HG03066 (cell line): ENCODE data around the gene UNK.
A peak's percentile ranks its signal among the peaks of the same experiment; 100 is the strongest.
"Not testable (repeated sequence)": the region's sequence is repeated elsewhere in the genome, so short reads cannot be mapped to it uniquely, and the experiment has no call there.

Experiments
- ATAC-seq: cut with Tn5 transposase; IDR thresholded peaks from one replicate; pipeline ENCODE4 v1.9.1; 2021; ENCODE audit warnings: low read depth; ENCODE audit not compliant: unreplicated experiment

The UNK gene

DNA sequence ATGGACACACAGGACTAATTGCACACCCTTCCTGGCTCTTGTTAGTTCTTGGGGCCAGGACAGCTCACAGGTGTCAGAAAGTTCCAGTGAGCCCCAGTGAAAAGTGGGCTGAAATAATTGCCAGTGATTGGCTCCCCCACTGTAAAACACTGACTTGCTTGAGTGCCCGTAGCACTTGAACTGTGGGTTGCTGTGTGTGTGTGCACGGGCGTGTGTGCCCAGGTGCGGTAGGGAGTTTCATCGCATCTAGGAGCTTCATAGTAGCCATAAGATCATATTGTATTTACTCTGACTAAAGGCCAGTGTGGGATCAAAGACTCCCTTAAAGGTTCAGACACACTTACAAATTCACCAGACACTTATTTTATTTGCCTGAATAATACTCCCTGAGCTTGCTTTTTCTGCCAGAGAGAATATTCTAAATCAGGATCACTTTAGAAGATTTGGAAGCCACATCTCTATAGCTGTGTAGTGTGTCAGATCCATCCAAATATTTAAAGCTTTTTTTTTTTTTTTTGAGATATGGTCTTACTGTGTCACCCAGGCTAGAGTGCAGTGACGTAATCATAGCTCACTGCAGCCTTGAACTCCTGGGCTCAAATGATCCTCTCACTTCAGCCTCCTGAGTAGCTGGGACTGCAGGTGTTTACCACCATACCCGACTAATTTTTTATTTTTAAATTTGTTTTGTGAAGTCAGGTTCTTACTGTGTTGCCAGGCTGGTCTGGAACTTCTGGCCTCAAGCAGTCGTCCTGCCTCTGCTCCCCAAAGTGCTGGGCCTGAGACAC is 11.4 kb downstream of the UNK start:
- ATAC-seq: no peak

DNA sequence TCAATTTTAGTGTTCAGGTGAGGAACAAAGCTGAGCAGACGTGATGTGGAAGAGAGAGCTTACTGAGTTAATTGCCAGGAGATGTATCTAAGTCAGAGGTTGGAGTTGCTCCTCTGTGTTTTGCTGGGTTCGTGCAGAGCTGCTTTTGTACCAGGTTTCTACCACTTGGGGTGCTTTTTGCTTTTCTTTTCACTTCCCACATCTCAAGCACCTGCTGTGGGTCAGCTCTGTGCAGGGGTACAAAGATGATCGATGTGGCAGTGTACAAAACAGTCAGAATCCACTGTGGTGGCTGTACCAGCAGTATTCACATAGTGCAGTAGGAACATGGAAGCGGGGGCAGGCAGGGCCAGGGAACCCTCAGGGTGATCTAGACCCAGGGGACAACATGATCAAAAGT is 14.8 kb downstream of the UNK start:
- ATAC-seq: no peak

DNA sequence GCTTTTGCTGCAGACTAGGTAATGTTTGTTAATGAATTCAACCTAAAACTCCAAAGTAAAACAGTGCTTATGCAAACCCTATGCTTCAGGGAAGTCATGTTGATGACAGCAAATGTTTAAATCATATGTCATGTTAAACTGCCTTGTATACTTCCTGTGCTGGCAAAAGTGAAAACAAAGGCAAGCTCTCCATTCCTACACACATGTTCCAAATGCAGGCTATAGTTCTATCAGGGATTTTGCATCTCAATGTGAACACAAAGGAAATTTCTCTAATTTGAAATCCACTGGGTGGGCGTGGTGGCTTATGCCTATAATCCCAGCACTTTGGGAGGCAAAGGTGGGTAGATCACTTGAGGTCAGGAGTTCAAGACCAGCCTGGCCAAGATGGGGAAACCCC is 19.3 kb downstream of the UNK start:
- ATAC-seq: no peak

DNA sequence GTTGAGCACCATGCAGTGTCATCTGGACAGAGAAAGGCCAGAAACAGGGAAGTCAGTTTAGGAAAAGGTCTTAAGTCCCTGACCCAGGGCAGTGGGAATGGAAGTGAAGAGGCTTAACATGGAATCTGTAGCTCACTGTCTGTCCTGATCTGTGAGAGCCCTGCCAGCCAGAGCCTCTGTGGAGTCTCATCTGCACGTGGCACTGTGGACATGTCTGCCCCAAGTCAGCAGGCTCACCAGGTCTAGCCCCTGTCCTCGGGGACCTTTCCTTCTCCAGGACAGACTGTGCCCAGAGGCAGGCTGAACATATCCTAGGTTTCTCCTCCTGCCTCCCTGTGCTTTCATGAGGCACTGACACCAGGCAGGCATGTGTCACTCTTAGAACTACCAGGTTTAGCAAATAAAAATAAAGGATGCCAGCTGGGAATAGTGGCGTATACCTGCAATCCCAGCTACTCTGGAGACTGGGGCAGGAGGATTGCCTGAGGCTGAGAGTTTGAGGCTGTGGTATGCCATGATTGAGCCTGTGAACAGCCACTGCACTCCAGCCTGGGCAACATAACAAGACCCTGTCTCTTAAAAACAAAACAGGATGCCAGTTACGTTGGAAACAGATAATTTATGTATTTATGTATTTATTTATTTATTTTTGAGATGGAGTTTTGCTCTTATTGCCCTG is 22.4 kb downstream of the UNK start:
- ATAC-seq: no peak

DNA sequence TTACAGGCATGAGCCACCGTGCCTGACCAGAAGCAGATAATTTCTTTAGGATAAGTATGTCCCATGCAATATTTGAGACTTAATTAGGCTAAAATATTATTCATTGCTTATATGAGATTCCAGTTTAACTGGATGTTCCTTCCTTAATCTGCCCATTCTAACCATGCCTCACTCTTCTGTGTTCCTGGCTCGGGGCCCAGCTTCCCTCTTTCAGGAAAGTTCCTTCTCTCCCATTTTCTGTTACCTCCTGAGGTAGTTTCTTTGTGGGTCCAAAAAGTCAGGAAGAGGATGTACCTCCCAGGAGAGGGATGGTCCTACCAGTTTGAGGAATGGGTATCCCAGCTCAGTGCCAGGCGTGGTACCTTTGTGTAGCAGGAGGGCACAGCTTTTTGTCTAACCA is 23.3 kb downstream of the UNK start:
- no peak for ATAC-seq

DNA sequence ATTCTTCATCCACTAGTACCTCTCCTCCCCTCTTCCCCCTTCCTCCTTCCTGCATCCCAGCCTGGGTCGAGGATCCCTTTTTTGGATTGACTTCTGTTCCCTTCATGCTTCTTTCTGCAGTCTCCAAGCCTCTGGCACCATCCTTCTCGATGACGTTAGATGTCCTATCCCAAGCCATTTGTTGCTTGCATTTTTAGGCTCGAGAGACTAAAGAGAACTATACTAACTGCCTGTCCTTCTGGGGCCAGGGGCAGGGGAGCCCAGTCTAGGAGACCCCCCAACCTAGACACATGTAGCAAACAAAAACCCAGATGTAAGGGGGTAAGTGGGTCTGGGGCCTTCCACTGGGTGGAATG is 23.9 kb downstream of the UNK start:
- ATAC-seq: no peak

DNA sequence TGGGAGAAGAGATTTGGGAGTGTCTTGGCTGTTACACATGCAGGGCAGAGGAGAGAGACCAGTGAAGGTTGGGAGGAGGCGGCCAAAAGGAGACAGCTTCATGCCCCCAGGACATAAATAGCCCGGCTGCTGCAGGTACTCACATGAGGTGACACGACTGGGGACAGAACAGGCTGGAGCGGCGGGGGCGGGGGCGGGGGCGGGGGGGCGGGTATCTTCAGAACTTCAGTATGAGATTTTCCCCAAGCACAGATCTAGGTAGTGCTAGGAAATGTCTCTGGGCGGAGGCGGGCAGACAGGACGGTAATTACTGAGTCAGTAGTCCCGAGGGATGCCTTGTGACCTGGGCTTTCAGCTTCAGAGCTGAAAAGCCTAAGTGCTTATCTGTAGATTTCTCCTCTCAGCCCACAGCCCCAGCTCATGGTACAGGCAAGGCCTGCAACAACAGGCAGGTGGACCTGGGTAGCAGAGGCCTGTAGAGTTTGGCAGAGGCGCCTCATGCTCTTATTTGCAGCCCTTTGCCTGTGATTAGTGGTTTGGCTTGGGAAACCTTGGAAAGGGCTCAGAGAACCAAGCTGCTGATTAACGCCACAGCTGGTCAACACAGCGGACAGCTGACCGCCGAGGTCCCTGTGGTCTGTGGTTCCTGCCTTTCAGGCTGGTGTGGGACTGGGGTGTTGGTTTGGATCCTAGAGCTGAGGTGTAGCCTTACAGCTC is 24.5 kb downstream of the UNK start:
- peak; percentile 54 for ATAC-seq

DNA sequence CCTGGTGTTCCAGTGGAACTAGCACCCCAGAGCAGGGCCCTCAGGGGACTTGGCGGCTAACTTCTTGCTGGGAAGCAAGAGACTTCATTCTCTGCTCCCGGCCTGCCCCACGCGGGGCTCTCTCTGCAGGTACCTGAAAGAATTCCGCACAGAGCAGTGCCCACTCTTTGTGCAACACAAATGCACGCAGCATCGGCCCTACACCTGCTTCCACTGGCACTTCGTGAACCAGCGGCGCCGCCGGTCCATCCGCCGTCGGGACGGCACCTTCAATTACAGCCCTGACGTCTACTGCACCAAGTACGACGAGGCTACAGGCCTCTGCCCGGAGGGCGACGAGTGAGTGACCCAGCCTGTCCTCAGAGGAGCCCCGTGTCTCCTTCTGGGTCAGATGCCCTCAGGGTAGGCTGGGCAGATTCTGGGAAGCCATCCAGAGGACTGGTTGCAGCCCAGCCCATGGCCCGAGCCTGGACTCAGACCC is 25.1 kb downstream of the UNK start:
- ATAC-seq: no peak

DNA sequence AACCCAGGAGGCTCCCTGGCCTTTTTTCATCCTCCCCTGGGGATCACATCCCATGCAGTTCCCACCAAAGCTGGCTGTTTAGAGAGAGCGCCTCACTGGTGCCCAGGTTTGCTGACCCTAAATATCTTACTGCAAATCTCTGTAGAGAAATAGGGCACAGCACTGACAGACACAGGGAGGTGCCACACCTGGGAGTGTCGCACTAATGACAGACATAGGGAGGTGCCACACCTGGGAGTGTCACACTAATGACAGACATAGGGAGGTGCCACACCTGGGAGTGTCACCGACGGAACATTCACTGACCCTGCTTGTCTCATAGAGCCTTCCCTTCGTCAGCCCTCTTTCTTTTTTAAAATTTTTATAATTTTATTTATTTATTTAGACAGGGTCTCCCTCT is 25.6 kb downstream of the UNK start:
- ATAC-seq: no peak

DNA sequence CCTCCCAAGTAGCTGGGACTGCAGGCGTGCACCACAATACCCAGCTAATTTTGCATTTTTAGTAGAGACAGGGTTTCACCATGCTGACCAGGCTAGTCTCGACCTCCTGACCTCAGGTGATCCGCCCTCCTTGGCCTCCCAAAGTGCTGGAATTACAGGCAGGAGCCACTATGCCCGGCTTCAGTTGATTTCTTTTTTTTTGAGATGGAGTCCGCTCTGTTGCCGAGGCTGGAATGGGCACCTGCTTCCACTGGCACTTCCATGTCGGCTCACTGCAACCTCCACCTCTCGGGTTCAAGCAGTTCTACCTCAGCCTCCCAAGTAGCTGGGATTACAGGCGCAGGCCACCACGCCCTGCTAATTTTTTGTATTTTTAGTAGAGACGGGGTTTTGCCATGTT is 26.1 kb downstream of the UNK start:
- not testable (repeated sequence) for ATAC-seq

DNA sequence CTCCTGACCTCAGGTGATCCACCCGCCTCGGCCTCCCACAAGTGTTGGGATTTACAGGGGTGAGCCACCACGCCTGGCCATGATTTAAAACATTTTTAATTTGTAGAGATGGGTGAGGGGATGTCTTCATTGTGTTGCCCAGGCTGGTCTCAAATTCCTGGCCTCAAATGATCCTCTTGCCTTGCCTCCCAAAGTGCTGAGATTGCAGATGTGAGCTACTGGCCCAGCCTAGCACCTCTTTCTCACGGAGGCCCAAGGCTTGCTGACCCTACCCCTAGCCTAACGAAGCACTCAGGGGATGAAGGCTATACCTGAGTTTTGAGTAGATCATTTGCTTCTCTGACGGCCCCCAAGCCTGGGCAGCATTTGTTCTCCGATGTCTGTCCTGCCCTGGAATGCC is 26.6 kb downstream of the UNK start:
- ATAC-seq: no peak

DNA sequence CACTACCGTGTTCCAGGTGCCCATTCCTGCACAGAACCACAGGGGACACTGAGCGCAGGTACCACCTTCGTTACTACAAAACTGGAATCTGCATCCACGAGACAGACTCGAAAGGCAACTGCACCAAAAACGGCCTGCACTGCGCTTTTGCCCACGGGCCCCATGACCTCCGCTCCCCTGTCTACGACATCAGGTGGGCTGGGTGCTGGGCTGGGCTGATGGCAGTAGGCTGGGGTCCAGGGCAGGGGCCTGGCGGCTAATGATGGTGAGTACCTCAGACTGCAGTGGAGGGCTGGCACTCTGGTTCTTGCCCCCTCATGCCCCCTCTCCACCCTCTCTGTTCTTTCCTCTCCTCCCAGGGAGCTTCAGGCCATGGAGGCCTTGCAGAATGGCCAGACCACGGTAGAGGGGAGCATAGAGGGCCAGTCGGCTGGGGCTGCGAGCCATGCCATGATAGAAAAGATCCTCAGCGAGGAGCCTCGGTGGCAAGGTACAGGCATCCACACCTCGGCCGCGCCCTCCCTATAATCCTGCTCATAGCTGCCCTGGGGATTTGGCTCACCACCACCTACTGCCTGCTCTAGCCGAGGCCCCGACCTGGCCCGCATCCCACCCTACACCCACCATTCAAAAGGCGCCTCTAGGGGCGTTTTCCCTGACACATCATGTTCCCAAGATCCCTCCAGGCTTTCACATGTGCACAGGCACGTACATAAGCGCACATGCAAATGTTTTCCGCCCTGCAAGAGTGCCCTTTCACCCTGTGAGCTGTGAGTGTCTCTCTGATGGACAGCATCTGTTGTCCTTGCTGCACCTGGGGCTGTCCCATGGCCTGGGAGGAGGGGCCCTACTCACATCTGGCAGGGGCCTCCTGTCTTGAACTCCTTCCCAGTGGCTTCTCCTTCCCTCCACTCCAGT is 27.7 kb downstream of the UNK start:
- ATAC-seq: no peak

DNA sequence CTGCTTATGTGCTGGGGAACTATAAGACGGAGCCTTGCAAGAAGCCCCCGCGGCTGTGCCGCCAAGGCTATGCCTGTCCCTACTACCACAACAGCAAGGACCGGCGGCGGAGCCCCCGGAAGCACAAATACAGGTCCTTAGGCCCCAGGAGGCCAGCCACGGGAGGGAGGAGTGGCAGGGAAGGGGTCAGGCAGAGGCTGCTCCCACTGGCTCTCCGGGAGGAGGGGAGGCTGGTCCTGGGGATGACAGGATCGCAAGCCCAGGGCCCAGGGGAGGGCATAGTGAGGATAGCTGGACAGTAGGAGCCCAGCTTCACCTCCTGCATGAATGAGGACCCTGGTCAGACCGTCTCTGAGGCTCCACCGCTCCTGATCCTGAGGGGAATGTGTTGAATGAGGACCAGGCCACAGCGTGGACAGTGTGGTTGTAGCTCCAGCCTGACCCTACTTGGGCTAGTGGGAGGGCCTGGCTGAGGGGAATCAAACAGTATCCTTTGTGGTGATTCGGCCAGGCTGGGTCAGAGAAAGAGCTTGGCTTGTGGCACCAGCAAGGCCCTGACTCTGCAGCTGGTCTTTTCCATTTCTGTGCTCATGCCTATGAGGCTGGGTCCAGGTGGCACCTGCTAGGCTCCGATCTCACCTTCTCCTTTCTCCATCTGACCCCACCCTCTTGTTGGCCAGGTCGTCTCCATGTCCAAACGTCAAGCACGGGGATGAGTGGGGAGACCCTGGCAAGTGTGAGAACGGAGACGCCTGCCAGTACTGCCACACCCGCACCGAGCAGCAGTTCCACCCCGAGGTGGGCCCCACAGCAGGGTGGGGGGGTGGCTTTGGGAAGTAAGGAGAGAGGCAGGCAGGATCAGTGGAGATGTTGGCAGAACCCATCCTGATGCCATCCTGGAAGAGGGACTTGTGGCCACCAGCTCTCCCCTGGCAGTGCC is 28.7 kb downstream of the UNK start:
- no peak for ATAC-seq

DNA sequence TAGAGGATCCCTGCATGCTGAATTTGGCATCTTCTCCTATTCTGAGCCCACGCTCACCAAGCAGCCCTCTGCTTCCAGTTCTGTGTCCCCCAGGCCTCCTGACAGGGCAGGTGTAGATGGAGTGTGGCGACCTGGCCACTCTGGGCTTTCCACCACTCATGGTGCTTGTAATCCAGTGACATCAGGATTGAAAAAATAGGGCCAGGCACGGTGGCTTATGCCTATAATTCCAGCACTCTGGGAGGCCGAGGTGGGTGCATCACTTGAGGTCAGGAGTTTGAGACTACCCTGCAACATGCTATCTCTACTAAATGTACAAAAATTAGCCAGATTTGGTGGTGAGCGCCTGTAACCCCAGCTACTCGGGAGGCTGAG is 29.4 kb downstream of the UNK start:
- ATAC-seq: no peak

DNA sequence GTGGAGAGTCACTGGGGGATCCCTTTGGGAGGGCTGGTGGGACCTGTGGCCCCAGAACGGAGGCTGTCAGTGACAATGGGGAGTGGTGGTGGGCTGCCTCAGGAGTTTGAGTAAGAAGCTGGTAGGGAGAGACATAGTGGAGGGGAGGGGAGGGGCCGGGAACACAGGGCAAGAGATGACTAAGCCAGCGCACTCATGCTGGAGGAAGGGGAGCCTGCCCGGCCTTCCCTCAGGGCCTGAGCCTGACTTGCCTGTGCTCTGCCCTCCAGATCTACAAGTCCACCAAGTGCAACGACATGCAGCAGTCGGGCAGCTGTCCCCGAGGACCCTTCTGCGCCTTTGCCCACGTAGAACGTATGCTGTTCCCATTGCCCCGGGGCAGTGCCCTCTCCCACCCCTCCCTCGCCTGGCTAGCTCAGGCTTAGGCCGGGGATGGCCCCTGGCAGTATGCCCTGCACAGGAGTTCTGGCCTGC is 30.3 kb downstream of the UNK start:
- ATAC-seq: no peak

DNA sequence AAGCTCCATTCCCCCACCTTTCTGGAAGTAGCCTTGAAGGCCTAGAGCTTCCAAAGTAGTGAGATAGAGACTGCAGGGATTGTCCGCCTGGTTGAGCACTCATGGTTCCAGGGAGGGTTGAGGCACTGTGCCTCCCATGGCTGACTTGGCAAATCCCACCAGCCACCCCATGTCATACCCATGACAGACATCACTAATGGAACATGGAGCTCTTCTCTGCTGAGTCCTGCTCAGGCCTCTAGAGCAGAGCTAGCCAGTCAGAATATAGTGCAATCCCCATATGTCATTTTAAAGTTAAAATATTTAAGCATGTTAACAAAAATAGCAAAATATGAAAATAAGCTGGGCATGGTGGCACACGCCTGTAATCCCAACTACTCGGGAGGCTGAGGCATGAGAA is 30.8 kb downstream of the UNK start:
- no peak for ATAC-seq

DNA sequence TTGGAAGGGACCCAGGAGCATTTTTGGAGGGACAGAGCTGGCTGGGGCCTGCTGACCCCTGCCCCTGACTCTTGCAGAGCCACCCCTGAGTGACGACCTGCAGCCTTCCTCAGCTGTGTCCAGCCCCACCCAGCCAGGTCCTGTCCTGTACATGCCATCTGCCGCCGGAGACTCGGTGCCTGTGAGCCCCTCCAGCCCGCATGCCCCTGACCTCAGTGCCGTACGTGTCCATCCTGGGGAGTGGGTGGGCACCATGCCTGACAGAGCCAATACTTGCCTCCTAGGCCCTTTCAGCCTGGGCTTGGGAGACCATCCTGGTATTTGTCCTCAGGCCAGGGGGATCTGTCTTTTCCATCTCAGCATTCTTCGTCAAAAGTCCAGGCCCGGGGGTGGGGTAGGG is 32.1 kb downstream of the UNK start:
- ATAC-seq: no peak

DNA sequence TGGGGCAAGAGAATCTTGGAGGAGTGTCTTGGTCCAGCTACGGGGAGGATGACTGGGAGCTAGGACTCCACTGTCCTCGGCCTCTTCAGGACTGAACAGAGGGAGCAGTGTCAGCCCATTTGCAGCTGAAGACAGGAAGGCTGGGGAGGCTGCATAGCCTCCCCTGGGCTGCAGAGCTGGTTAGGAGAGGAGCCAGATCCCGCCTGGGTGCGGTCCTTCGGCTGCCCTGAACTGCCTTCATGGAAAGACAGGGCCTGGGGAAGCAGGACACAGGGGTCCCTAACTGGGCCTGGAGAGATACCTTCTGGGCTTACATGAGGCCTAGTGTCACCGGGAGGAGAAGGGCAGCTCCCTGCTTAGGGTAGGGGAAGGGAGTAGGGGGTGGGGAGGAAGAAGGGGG is 33.0 kb downstream of the UNK start:
- no peak for ATAC-seq

DNA sequence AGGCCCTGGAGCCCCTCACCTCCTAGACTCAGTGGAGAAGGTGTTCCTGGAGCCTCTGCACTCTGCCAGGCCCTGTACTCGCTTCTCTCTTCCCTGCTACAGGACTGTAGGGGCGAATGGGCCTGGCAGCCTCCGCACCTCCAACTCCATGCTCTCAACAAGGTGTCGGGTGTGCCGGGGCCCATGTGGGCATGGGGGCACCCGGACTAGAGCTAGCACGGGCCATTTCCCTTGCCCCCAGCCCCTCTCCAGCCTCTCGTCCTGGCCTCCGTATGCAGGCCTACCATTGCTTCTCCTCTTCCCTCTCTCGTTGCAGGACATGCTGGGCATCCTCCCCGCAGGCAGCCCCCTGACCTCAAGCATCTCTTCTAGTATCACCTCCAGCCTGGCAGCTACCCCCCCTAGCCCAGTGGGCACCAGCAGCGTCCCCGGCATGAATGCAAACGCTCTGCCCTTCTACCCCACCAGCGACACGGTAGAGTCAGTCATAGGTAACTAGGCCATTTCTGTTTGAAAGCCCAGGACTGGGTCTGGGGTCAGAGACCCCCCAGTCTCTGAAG is 33.8 kb downstream of the UNK start:
- ATAC-seq: no peak
